OCI-M2 (cell line): ENCODE results near the gene MBD4.
"Not testable (repeated sequence)": the region's sequence is repeated elsewhere in the genome, so short reads cannot be mapped to it uniquely, and the experiment has no call there.

Experiments used
- DNase-seq: peaks from one replicate; lab custom pipeline; 2025; ENCODE audit not compliant: unreplicated experiment; lab: John Stamatoyannopoulos, UW

The MBD4 gene

DNA sequence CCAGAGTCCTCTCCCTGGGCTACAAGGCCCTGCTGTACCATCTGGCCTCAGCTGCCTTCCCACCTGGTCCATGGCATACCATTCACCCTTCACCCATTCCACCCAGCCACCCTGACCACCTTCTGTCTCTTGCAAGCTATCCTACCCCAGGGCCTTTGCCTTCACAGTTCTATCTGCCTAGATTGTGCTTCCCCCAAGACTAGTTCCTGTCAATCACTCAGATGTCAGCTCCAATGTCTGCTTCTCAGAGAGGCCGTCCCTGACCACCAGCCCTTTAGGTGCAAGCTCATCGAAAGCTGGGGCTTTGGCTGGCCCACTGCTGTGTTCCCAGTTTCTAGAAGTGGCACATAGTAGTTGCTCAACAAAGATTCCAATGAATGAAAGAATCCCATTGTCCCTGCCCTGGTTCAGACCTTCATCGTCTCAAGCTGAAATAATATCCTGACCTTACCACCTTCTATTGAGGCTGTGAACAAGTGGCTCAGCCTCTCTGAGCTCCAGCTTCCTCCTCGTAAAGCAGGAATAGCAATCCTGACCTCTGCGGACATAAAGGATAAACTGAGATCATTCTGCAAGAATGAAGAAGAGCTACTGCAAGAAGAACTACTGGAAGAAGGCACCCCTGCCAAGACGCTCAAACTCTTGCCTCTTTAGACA lies 27.1 kb downstream of the MBD4 start:
- no peak for DNase-seq

DNA sequence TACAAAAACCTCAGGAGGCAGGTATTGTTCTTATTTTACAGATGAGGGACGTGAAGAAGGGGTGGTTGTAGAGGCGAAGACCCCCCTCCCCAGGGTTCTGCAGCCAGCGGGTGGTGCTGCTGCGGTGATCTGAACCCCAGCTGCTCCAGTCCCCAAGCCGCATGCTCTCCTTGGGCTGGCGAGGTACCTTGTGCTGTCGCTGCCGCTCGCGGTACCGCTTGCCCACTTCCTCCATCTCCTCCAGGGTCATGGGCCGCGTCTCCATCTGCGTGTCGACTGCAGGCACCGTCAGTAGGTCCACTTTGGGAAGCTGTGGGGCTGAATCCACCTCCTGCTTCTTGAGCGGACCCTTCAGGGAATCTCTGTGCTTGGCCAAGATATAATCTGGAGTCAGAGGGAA lies 28.8 kb downstream of the MBD4 start:
- DNase-seq: no peak

DNA sequence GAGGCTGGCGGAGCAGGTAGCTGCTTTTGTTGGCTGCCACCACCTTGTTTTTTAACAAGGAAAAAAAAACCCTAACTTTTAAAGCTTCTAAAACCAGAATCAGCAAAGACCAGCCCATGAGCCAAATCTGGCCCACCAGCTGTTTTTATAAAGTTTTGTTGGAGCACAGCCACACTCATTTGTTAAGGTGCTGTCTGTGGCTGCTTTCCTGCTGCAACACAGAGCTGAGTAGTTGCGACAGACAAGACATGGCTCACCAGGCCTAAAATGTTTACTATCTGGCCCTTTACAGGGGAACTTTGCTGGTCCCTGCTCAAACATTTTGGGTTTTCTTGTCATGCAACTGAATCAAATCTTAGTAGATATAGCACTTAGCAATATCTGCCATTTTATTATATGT lies 30.2 kb downstream of the MBD4 start:
- DNase-seq: no peak

- DNase-seq: no peak
These were observed 35.1 kb downstream of the MBD4 start for GRCh38 chr3:129404610-129405009.

- DNase-seq: no peak
These were observed 35.6 kb downstream of the MBD4 start for GRCh38 chr3:129404130-129404529.

DNA sequence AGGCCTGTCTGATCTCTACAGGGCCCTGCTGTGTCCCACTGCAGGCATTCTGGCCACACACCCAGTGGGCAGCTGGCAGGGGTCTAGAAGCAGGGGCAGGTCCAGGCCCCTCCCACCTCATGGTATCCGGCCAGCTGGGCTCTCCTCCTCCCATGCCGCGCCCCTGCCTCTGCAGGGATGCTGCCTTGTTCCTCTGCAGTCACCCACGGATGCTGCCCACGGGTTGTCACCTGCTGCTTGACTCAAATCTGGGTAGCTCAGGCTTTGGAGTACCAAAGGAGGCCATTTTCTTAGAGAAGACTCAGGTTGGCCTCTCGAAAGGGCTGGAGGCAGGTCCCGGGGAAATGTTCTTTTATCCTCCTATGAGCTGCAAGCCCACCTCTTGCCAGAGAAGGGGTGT lies 36.3 kb downstream of the MBD4 start:
- no peak for DNase-seq

GRCh38 chr3:129402616-129403015 lies 37.1 kb downstream of the MBD4 start:
- no peak for DNase-seq

DNA sequence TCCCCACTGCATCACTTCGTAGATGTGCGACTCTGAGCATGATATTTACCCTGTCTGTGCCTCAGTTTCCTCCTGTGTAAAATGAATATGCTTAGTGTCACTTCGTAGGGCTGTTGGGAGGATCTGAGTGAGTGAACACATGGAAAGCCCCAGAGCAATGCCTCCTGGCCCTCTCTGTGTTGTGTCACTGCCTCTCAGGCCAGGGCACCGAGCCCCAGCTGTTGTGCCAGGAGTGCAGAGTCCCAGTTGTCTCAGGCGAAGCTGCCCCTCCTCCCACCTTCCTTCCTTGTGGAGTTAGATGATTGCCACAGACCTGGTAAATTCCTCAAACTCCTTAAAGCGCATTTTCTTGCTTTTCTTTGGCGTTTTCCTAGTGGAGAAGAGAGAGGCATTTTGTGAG lies 37.5 kb downstream of the MBD4 start:
- no peak for DNase-seq

DNA sequence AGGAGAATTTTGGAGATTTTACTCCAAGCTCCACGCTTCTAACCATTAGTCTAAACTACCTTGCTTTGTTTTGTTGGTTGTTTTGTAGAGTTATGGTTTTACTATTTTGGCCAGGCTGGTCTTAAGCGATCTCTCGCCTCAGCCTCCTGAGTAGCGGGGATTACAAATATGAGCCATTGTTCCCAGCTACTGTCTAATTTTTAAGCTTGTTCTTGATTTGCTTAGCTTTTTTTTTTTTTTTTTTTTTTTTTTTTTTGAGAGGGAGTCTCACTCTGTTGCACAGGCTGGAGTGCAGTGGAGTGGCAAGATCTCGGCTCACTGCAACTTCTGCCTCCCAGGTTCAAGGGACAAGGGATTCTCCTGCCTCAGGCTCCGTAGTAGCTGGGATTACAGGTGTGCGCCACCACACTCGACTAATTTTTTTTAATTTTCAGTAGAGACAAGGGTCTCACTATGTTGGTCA lies 39.8 kb downstream of the MBD4 start:
- no peak for DNase-seq

DNA sequence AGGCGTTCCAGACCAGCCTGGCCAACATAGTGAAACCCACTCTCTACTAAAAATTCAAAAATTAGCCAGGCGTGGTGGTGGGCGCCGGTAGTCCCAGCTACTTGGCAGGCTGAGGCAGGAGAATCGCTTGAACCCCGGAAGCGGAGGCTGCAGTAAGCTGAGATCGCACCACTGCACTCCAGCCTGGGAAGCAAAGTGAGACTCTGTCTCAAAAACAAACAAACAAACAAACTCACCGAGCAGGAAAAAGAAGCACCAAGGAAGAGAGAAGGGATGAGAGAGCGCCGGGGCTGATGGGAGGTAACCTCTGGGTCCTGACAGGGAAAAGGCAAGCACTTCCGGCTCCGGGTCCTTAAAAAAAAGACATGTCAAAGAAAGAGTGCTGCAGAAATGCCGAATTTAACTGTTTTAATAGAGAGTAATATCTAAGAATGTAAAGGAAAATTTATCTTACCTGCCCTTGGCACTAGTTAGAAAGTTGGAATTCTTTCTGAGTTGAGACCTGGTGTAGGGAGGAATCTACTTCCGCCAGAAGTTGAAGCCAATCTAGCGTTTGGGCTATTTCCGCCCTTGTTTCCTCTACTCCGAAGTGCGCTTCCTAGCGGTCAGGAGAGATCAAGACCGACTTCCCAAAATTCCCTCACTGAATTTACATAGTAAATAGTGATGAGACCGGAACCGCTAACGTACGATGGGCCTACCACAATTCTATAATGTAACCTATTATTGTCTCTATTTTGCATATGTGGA lies 40.4 kb downstream of the MBD4 start:
- peak; percentile 65 for DNase-seq

- no peak for DNase-seq
These were observed 41.0 kb downstream of the MBD4 start for GRCh38 chr3:129398803-129399144.

- not testable (repeated sequence) for DNase-seq
These were observed 45.8 kb downstream of the MBD4 start for GRCh38 chr3:129393760-129394564.

GRCh38 chr3:129393271-129393670 lies 46.5 kb downstream of the MBD4 start:
- DNase-seq: no peak

DNA sequence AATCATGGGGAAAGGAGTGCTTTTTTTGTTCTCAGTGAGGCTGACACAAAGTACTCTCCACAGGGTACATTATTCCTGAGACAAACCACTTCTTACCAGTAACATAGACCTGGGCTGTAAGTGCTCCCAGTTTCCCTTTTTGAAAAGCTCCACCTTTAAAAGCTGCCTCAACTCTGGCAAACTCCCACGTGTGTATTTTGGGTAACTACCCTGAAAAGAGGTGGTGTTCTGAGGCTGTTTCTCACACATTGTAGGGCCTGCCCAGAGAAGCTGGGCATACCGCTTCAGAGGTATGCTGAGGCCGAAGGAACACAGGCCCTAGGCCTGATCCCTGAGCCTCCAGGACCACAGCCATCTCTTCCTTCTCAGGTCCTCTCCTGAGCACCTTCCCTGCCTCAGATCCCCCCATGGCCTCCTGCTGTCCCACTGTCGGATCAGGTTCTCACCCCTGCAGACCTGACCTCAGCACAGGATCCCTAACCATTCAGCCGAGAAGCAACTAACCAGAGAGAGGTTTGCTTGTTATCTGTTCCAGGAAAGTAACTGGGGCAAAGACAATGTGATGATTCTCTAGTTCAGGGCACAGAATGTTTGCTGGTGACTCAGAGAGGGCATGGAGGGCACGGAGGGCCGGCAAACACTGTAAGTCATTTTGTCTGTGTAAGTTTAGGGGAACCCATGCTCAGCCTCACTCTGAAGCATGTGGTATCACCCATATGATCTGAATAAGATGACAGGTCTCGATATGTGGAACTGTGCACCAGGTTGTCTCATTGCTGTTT lies 47.5 kb downstream of the MBD4 start:
- DNase-seq: not testable (repeated sequence)

DNA sequence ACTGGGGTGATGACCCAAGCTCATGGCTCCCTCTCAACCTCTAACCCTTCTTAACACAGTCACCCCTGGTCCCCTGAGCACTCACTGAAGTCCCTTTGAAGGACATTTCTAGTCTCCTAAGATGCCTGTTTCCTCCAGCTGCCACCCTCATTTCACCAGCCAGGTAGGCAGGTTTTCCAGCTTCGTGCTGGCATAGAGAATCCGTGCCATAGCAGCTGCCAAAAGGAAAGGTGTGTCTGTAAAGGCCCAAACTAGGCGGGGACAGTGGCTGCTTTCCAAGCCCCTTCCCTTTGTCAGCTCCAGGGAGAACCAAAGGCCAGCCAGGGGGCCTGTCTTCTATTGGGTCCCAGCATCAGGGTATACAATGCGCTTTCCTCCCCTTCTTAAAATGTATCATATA lies 48.2 kb downstream of the MBD4 start:
- DNase-seq: not testable (repeated sequence)

- DNase-seq: no peak
These were observed 50.2 kb downstream of the MBD4 start for GRCh38 chr3:129389572-129389937.

DNA sequence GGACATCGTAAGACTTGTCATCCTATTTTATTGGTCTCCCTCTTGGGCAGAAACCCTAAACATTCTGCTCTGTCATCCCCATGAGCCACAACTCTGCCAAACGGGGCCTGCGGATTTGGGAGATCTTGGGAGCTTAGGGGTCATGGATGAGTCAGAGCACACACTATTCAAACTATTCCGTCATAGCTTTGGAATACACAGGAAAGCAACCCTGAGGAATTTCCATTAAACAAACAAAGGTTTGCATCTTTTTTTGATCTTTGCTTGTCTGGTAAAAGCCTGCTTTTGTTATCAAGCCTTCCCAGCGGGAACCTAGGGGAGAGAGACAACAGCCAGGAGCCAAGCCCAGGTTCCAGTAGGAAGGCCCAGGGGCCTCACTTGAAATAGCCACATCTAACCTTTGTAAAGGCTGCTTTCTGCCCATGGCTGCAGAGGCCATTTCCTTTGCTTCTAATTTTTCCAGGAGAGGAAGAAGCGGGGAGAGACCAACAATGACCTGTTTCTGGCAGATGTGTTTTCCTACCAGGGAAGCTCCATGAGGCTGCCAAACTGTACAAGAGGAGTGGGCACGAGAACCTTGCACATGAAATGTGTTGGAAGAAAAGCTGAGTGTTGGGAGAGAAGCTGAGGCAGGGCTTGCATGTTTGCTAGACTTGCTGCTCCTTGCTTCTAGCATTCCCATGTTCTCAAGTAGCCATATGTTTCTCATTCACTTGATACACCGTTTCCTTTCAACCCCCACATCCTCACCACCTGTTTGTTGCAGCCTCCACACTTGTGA lies 50.8 kb downstream of the MBD4 start:
- DNase-seq: not testable (repeated sequence)

DNA sequence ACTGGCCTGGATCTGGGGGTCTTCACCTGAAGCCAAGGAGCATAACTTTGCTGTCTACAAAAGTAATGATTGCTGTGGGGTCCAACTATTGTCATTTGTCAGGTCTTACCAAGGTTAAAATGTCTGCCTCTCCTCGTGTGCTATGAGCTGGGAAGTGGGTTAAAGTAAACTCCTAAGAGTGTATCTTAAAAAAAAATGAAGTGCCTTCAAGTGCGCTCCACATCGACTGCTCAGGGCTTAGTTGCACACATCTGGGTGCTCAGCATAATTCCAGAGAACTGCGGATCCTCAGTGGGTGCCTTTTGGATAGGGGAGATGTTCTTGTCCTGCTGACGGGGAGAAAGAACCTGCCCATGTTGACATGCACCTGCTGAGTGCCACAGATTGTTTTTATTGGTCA lies 52.3 kb downstream of the MBD4 start:
- DNase-seq: no peak

DNA sequence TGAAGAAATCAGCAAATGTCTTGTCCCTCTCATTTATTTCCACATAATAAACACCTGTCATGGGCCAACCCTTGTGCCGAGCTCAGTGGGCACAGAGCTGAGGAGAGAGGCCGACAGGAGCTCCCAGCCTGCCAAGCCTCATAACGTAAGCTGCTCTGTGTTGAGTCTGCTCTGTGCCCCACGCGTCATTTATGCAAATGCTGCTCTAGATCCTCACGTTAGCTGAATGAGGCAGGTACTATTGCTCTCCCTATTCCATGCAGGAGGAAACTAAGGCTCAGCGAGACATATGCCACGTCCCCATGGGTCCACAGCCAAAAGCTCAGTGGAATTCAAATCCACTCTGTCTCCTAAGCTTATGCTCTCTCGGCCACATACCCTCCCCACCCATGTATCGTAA lies 52.8 kb downstream of the MBD4 start:
- DNase-seq: no peak

DNA sequence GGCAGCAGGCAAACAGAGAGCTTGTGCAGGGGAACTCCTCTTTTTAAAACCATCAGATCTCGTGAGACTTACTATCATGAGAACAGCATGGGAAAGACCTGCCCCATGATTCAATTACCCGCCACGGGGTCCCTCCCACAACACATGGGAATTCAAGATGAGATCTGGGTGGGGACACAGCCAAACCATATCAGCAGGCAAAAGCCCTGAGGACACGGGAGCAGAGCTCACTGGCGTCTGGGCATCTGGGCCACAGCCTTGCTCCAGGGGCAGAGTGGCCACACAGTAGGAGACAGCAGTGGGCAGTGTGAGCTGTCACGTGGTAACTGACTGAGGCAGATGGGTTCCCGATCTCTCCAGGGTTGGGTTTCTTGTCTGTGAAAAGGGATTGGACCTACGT lies 54.2 kb downstream of the MBD4 start:
- DNase-seq: not testable (repeated sequence)
